ENCODE measurements around the gene RASGRF1. TPM values are rescaled to one million over a fixed set of nuclear protein-coding genes. Genes with fewer than 3 reads are reported as not detected.

The RASGRF1 gene
- total and polyA plus RNA-seq, 2 experiments from 2014 or later: 0.05 to 0.24 TPM

- no peak for TF ChIP-seq ETS1 (IDR thresholded peaks at IDR 0.05)
- TF ChIP-seq STAT1 (IDR thresholded peaks at IDR 0.05; ENCODE audit: unreplicated experiment): no peak
Observed at GRCh38 chr15:78942741-78943140, 147.8 kb downstream of the RASGRF1 start (continued).

GRCh38 chr15:78938658-78939488 lies 151.7 kb downstream of the RASGRF1 start:
- H3K27ac Mint-ChIP-seq: no peak overlapping the region
- no peaks in the 10 kb centered on the region for H3K36me3 ChIP-seq (ENCODE audit: insufficient read depth)
- H3K9me2 ChIP-seq (ENCODE audit: insufficient read depth): no peaks in the 10 kb centered on the region
- H3K4me1 ChIP-seq (ENCODE audit: insufficient read depth): no peaks in the 10 kb centered on the region
- peaks cover 12% of the 10 kb centered on the region for H3K27me3 Mint-ChIP-seq (ENCODE audit: insufficient read depth, low read depth, poor library complexity)
- DNase-seq (ENCODE audit: low spot score) (no peak), ATAC-seq (no peak)
- peaks cover 14% of the 10 kb centered on the region for H3K27me3 ChIP-seq (ENCODE audit: insufficient read depth)
- no peaks in the 10 kb centered on the region for H4K20me1 ChIP-seq (replicated peaks; ENCODE audit: insufficient read depth)
- H2AFZ ChIP-seq: no peak overlapping the region
- no peak overlapping the region for H3K4me3 Mint-ChIP-seq
- H3K27ac ChIP-seq (ENCODE audit: low read depth): no peak overlapping the region
- H3K4me2 ChIP-seq: no peak overlapping the region
- H3F3A ChIP-seq (replicated peaks; ENCODE audit: low read depth): no peaks in the 10 kb centered on the region
- H3K4me1 Mint-ChIP-seq: peaks cover under 1% of the 10 kb centered on the region; the same call in 2 of the 3 replicates
- no peak overlapping the region for H3K4me3 ChIP-seq
- no peaks in the 10 kb centered on the region; the same call in 2 of the 3 replicates for H3K9me3 Mint-ChIP-seq
- no peaks in the 10 kb centered on the region for H3K79me2 ChIP-seq (replicated peaks; ENCODE audit: insufficient read depth)
- no peaks in the 10 kb centered on the region; the same call in 2 of the 3 replicates for H3K36me3 Mint-ChIP-seq (ENCODE audit: low read depth)
- TF ChIP-seq ZNF462 (CRISPR knock-in tag; IDR thresholded peaks at IDR 0.05) (no peak), NANOG (IDR thresholded peaks at IDR 0.05; ENCODE audit: borderline replicate concordance) (no peak), POLR2AphosphoS5 (IDR thresholded peaks at IDR 0.05; ENCODE audit: low read depth) (no peak), ETS1 (IDR thresholded peaks at IDR 0.05) (no peak), CREB1 (CRISPR knock-in tag; IDR thresholded peaks at IDR 0.05; ENCODE audit: low read depth) (no peak), REST (IDR thresholded peaks at IDR 0.05; ENCODE audit: unreplicated experiment) (no peak), ZNF331 (CRISPR knock-in tag; IDR thresholded peaks at IDR 0.05; ENCODE audit: low read depth) (no peak), STAT1 (IDR thresholded peaks at IDR 0.05; ENCODE audit: unreplicated experiment) (no peak), EZH2 (IDR thresholded peaks at IDR 0.05; ENCODE audit: low read depth, unreplicated experiment) (no peak)

Data from GM23338 (cell line).